ENCODE results near the gene UBE2J2. TPM values are rescaled to one million over a fixed set of nuclear protein-coding genes. Genes with fewer than 3 reads are reported as not detected.

UBE2J2 gene
- total RNA-seq, 1 donor from 2014 or later: 71.9 TPM

GRCh38 chr1:1299686-1300351, 26.2 kb upstream of the UBE2J2 start:
- TF ChIP-seq, protein P1, sequence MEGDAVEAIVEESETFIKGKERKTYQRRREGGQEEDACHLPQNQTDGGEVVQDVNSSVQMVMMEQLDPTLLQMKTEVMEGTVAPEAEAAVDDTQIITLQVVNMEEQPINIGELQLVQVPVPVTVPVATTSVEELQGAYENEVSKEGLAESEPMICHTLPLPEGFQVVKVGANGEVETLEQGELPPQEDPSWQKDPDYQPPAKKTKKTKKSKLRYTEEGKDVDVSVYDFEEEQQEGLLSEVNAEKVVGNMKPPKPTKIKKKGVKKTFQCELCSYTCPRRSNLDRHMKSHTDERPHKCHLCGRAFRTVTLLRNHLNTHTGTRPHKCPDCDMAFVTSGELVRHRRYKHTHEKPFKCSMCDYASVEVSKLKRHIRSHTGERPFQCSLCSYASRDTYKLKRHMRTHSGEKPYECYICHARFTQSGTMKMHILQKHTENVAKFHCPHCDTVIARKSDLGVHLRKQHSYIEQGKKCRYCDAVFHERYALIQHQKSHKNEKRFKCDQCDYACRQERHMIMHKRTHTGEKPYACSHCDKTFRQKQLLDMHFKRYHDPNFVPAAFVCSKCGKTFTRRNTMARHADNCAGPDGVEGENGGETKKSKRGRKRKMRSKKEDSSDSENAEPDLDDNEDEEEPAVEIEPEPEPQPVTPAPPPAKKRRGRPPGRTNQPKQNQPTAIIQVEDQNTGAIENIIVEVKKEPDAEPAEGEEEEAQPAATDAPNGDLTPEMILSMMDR (IDR thresholded peaks at IDR 0.05; ENCODE audit: unreplicated experiment): peak; percentile 56
- Mint-ChIP-seq H3K27ac (ENCODE audit: unreplicated experiment) (no peak overlapping the region), H3K36me3 (ENCODE audit: low read depth, unreplicated experiment) (no peaks in the 10 kb centered on the region), H3K27me3 (ENCODE audit: unreplicated experiment) (peaks cover 8% of the 10 kb centered on the region), H3K4me1 (ENCODE audit: unreplicated experiment) (peaks cover 2% of the 10 kb centered on the region), H3K9me3 (ENCODE audit: unreplicated experiment) (no peaks in the 10 kb centered on the region), H3K4me3 (ENCODE audit: unreplicated experiment) (no peak overlapping the region)
- DNase-seq (ENCODE audit: low spot score): no peak

GRCh38 chr1:1298861-1299685, 25.4 kb upstream of the UBE2J2 start:
- H3K4me3 Mint-ChIP-seq (ENCODE audit: unreplicated experiment): no peak overlapping the region

GRCh38 chr1:1297802-1298424, 24.3 kb upstream of the UBE2J2 start:
- no peak for DNase-seq (ENCODE audit: low spot score)
- Mint-ChIP-seq H3K36me3 (ENCODE audit: low read depth, unreplicated experiment) (no peaks in the 10 kb centered on the region), H3K27ac (ENCODE audit: unreplicated experiment) (no peak overlapping the region), H3K4me1 (ENCODE audit: unreplicated experiment) (no peaks in the 10 kb centered on the region), H3K4me3 (ENCODE audit: unreplicated experiment) (no peak overlapping the region), H3K9me3 (ENCODE audit: unreplicated experiment) (no peaks in the 10 kb centered on the region), H3K27me3 (ENCODE audit: unreplicated experiment) (peaks cover 4% of the 10 kb centered on the region)
- TF ChIP-seq, protein P1 (IDR thresholded peaks at IDR 0.05; ENCODE audit: unreplicated experiment): no peak

More at GRCh38 chr1:1298861-1299685, 25.4 kb upstream of the UBE2J2 start:
- Mint-ChIP-seq H3K27me3 (ENCODE audit: unreplicated experiment) (peaks cover 4% of the 10 kb centered on the region), H3K9me3 (ENCODE audit: unreplicated experiment) (no peaks in the 10 kb centered on the region), H3K27ac (ENCODE audit: unreplicated experiment) (no peak overlapping the region), H3K36me3 (ENCODE audit: low read depth, unreplicated experiment) (no peaks in the 10 kb centered on the region), H3K4me1 (ENCODE audit: unreplicated experiment) (no peaks in the 10 kb centered on the region)
- TF ChIP-seq, protein P1 (IDR thresholded peaks at IDR 0.05; ENCODE audit: unreplicated experiment): no peak
- peak; percentile 73 for DNase-seq (ENCODE audit: low spot score)

DNA sequence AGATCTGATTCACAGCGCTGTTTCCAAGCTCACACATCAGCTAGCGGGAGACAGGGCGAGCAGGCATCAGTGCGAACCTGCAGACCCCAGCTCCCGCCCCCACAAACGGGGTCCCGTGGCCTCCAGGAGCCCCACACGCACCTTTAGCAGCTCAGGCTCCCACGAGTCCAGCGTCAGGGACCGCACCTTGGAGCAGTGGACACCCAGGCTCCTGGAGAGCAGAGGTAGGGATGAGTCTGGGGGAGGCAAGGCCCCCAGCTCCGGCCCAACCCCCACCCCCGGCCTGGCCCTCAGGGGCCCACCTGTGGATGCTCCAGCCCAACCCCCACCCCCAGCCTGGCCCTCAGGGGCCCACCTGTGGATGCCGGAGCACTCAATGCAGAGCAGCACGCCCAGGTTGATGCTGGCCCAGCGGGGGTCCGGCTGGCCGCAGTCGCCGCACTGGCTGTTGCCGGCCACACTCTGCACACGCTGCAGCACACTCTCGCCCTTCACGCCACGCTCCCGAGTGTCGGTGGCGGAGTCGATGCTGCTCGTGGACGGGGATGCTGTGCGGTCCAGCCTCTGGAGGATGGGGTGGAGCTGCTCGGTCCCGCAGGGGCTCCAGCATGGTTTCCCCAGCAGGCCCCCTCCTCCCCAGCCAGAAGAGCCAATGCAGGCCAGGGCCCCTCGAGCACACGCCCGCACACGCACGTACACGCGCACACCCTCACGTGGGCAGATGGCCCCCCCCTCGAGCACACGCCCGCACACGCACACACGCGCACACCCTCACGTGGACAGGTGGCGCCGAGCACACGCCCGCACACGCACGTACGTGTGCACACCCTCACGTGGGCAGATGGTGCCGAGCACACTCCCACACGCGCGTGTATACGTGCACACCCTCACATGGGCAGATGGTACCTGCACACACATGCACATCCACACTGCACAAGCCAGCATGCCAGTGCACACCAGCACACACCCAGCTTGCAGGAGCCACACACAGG, 22.7 kb upstream of the UBE2J2 start:
- TF ChIP-seq, protein P1 (IDR thresholded peaks at IDR 0.05; ENCODE audit: unreplicated experiment): no peak
- Mint-ChIP-seq H3K9me3 (ENCODE audit: unreplicated experiment) (no peaks in the 10 kb centered on the region), H3K27me3 (ENCODE audit: unreplicated experiment) (peaks cover 3% of the 10 kb centered on the region), H3K4me3 (ENCODE audit: unreplicated experiment) (no peak overlapping the region), H3K36me3 (ENCODE audit: low read depth, unreplicated experiment) (no peaks in the 10 kb centered on the region), H3K27ac (ENCODE audit: unreplicated experiment) (no peak overlapping the region), H3K4me1 (ENCODE audit: unreplicated experiment) (no peaks in the 10 kb centered on the region)
- no peak for DNase-seq (ENCODE audit: low spot score)

Measured in endothelial cell (in vitro differentiated cells).